Gastroesophageal sphincter (tissue), 4 donors: ENCODE data around the gene ATPAF1. TPM values are rescaled to one million over a fixed set of nuclear protein-coding genes. Genes with fewer than 3 reads are reported as not detected.
"Not testable (repeated sequence)": the region's sequence is repeated elsewhere in the genome, so short reads cannot be mapped to it uniquely, and the experiment has no call there.

ENCODE experiments used
- ATAC-seq: fragments of 150-250 bp; one replicate; pipeline ENCODE4 v1.9.1; 2016; ENCODE audit warnings: mild to moderate bottlenecking, moderate library complexity
- H3K27ac ChIP-seq, 4 donors: fragments of 200-600 bp; sonication (generic) in 3 of 4; 1 replicate in 3 of 4; 2 replicates in 1 of 4; pipeline ENCODE4 v1.5.1; 2016 to 2019
- H3K27me3 ChIP-seq: fragments of 200-600 bp; sonication (generic); one replicate; pipeline ENCODE4 v1.5.1; 2019
- H3K36me3 ChIP-seq, 2 donors: fragments of 200-600 bp; sonication (generic); one replicate each; pipeline ENCODE4 v1.5.1; 2019; ENCODE audit warnings: control low read depth in 1 of 2
- H3K4me1 ChIP-seq, 3 donors: fragments of 200-600 bp; sonication (generic); 1 replicate in 2 of 3; 2 replicates in 1 of 3; pipeline ENCODE4 v1.5.1; 2016 to 2019; ENCODE audit warnings: control low read depth in 2 of 3
- H3K4me3 ChIP-seq, 2 donors: fragments of 200-600 bp; sonication (generic); one replicate each; pipeline ENCODE4 v1.5.1; 2019; ENCODE audit warnings: mild to moderate bottlenecking in 1 of 2, moderate library complexity in 1 of 2
- H3K9me3 ChIP-seq, 3 donors: fragments of 200-600 bp; sonication (generic); one replicate each; pipeline ENCODE4 v1.5.1; 2017 to 2019; ENCODE audit warnings: control low read depth in 2 of 3
- CTCF ChIP-seq, 4 experiments: fragments of 200-600 bp in 2 of 4; fragments of 450-650 bp in 2 of 4; sonication (generic) in 1 of 4; IDR thresholded peaks; one replicate each; pipeline ENCODE4 v1.5.1; 2017 to 2019; ENCODE audit warnings: antibody characterized with exemption in 4 of 4, mild to moderate bottlenecking in 2 of 4, moderate library complexity in 2 of 4
- EP300 ChIP-seq: sonication (generic); formaldehyde crosslinking; IDR thresholded peaks from one replicate; pipeline ENCODE4 v1.6.1; 2017; ENCODE audit warnings: antibody characterized with exemption, mild to moderate bottlenecking
- POLR2A ChIP-seq, 2 donors: fragments of 450-650 bp; IDR thresholded peaks; one replicate each; pipeline ENCODE4 v1.6.1; 2017; ENCODE audit warnings: antibody characterized with exemption in 2 of 2, mild to moderate bottlenecking in 2 of 2, moderate library complexity in 1 of 2
- POLR2AphosphoS5 ChIP-seq: sonication (generic); formaldehyde crosslinking; IDR thresholded peaks from one replicate; pipeline ENCODE4 v1.6.1; 2017; ENCODE audit warnings: antibody characterized with exemption
- WGBS, 2 donors: methylation state at CpG; one replicate each; pipeline ENCODE4 v1.1.5; 2018; ENCODE audit warnings: low coverage in 1 of 2; 5-methylcytosine and 5-hydroxymethylcytosine counted together
- total RNA-seq, 4 donors: library from RNA; depleted of rRNA; stranded (reverse); fragments of >200 nt; gene quantifications; one replicate each; pipeline ENCODE4 v1.1.0, GENCODE V29; 2016

ATPAF1 gene
- total RNA-seq, 4 donors from 2014 or later, result 61.7 to 101 (median 81.8) TPM

- no peaks in the 10 kb centered on the region for H3K9me3 ChIP-seq
- no peak overlapping the region for H3K4me3 ChIP-seq
- 76 to 100% methylated on average over 2 of the region's 2 CpGs for WGBS, 2 donors
- peaks cover 0 to 85% of the 10 kb centered on the region in 2 donors for H3K36me3 ChIP-seq
- no peak overlapping the region for H3K27ac ChIP-seq
- no peak for ATAC-seq
- H3K27me3 ChIP-seq, result no peaks in the 10 kb centered on the region
- H3K4me1 ChIP-seq, result peaks cover 4 to 15% (median 4%) of the 10 kb centered on the region in 3 donors
- TF ChIP-seq CTCF (IDR thresholded peaks at IDR 0.05) (no peak), EP300 (no peak), POLR2A (IDR thresholded peaks at IDR 0.05) (no peak), POLR2AphosphoS5 (no peak)
Observed at GRCh38 chr1:46659307-46659870, 8.8 kb downstream of the ATPAF1 start.

GRCh38 chr1:46657775-46658174 lies 10.4 kb downstream of the ATPAF1 start:
- no peak for TF ChIP-seq POLR2AphosphoS5
- TF ChIP-seq EP300, result no peak
- TF ChIP-seq POLR2A (IDR thresholded peaks at IDR 0.05), result no peak
- TF ChIP-seq CTCF (IDR thresholded peaks at IDR 0.05), result no peak
- no peak for ATAC-seq
- no peaks in the 10 kb centered on the region for H3K27me3 ChIP-seq
- H3K36me3 ChIP-seq, result peaks cover 0 to 80% of the 10 kb centered on the region in 2 donors
- no peaks in the 10 kb centered on the region for H3K9me3 ChIP-seq
- H3K4me1 ChIP-seq, result peaks cover 4 to 26% (median 9%) of the 10 kb centered on the region in 3 donors
- WGBS, 2 donors, result 83 to 87% methylated on average over 1 of the region's 1 CpG
- no peak overlapping the region for H3K27ac ChIP-seq
- H3K4me3 ChIP-seq, result no peak overlapping the region

- H3K36me3 ChIP-seq, result peaks cover 0 to 79% of the 10 kb centered on the region in 2 donors
- ATAC-seq, result no peak
Observed at GRCh38 chr1:46656643-46657042, 11.5 kb downstream of the ATPAF1 start.

GRCh38 chr1:46655848-46656247 lies 12.3 kb downstream of the ATPAF1 start:
- Histone ChIP-seq H3K9me3 (no peaks in the 10 kb centered on the region), H3K27ac (peak overlapping the region in 2 of 4 donors; percentile 13 to 33), H3K4me1 (peaks cover 4 to 29% (median 9%) of the 10 kb centered on the region in 3 donors), H3K36me3 (peaks cover 0 to 75% of the 10 kb centered on the region in 2 donors), H3K4me3 (no peak overlapping the region), H3K27me3 (no peaks in the 10 kb centered on the region)
- TF ChIP-seq POLR2A (IDR thresholded peaks at IDR 0.05), result no peak
- no peak for ATAC-seq

More at GRCh38 chr1:46656643-46657042, 11.5 kb downstream of the ATPAF1 start:
- Histone ChIP-seq H3K9me3 (no peaks in the 10 kb centered on the region), H3K27ac (peak overlapping the region in 3 of 4 donors; percentile 1 to 47 (median 33)), H3K4me1 (peaks cover 4 to 29% (median 9%) of the 10 kb centered on the region in 3 donors), H3K27me3 (no peaks in the 10 kb centered on the region), H3K4me3 (no peak overlapping the region)
- WGBS, 2 donors, result 14 to 58% methylated on average over 2 of the region's 2 CpGs
- TF ChIP-seq CTCF (IDR thresholded peaks at IDR 0.05), result no peak
- no peak for TF ChIP-seq POLR2AphosphoS5

- peaks cover 0 to 82% of the 10 kb centered on the region in 2 donors for H3K36me3 ChIP-seq
- not testable (repeated sequence) for H3K27ac ChIP-seq, H3K9me3 ChIP-seq, H3K4me3 ChIP-seq, H3K27me3 ChIP-seq, ATAC-seq
- 92 to 100% methylated on average over 2 of the region's 2 CpGs for WGBS, 2 donors
- H3K4me1 ChIP-seq, result peaks cover 4 to 29% (median 9%) of the 10 kb centered on the region in 3 donors
Observed at GRCh38 chr1:46654698-46655097, 13.5 kb downstream of the ATPAF1 start.

GRCh38 chr1:46654012-46654411 lies 14.2 kb downstream of the ATPAF1 start:
- Histone ChIP-seq H3K9me3 (peaks cover 0 to 11% (median 0%) of the 10 kb centered on the region in 3 donors), H3K4me3 (no peak overlapping the region), H3K36me3 (peaks cover 0 to 82% of the 10 kb centered on the region in 2 donors), H3K27ac (peak overlapping the region; percentile 40 to 73 (median 54)), H3K4me1 (peaks cover 4 to 29% (median 9%) of the 10 kb centered on the region in 3 donors), H3K27me3 (no peaks in the 10 kb centered on the region)
- no peak for TF ChIP-seq POLR2AphosphoS5
- TF ChIP-seq CTCF (IDR thresholded peaks at IDR 0.05), result no peak
- no peak for TF ChIP-seq EP300
- no peak for TF ChIP-seq POLR2A (IDR thresholded peaks at IDR 0.05)
- no peak for ATAC-seq
- WGBS, 2 donors, result 87% methylated on average over 1 of the region's 1 CpG; no CpG with 5 or more reads in 1 of the 2 donors
